ENCODE results near the gene NUP214. TPM values are rescaled to one million over a fixed set of nuclear protein-coding genes. Genes with fewer than 3 reads are reported as not detected.

NUP214 gene
- total and polyA plus RNA-seq, 8 donors = 43.8 to 58.4 (median 47.4) TPM

DNA sequence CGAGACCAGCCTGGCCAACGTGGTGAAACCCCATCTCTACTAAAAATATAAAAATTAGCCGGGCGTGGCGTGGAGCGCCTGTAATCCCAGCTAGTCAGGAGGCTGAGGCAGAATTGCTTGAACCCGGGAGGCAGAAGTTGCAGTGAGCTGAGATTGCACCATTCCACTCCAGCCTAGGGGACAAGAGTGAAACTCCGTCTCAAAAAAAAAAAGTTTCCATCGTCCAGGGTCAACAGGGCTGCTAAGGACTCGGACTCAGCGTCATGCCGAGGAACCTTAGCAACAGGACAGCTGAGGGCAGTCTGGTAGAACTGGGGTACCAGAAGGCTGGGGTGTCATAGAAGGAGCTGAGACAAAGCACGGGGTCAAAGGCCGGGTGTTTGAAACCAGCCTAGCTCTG lies 129.2 kb downstream of the NUP214 start:
- Histone ChIP-seq H3K36me3 (peaks cover 0 to 12% of the 10 kb centered on the region in 2 donors), H3K27ac (peak overlapping the region; percentile 44 to 97), H3K9me3 (no peaks in the 10 kb centered on the region), H3K4me3 (no peak overlapping the region), H3K4me1 (peaks cover 0 to 72% of the 10 kb centered on the region in 2 donors), H3K27me3 (no peaks in the 10 kb centered on the region)
- TF ChIP-seq, protein P1, sequence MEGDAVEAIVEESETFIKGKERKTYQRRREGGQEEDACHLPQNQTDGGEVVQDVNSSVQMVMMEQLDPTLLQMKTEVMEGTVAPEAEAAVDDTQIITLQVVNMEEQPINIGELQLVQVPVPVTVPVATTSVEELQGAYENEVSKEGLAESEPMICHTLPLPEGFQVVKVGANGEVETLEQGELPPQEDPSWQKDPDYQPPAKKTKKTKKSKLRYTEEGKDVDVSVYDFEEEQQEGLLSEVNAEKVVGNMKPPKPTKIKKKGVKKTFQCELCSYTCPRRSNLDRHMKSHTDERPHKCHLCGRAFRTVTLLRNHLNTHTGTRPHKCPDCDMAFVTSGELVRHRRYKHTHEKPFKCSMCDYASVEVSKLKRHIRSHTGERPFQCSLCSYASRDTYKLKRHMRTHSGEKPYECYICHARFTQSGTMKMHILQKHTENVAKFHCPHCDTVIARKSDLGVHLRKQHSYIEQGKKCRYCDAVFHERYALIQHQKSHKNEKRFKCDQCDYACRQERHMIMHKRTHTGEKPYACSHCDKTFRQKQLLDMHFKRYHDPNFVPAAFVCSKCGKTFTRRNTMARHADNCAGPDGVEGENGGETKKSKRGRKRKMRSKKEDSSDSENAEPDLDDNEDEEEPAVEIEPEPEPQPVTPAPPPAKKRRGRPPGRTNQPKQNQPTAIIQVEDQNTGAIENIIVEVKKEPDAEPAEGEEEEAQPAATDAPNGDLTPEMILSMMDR (IDR thresholded peaks at IDR 0.05) = no peak
- DNase-seq (peak in 1 of 4 donors; percentile 18), ATAC-seq (no peak)
- intact Hi-C loops (cut with DNase I) = no loop called here

DNA sequence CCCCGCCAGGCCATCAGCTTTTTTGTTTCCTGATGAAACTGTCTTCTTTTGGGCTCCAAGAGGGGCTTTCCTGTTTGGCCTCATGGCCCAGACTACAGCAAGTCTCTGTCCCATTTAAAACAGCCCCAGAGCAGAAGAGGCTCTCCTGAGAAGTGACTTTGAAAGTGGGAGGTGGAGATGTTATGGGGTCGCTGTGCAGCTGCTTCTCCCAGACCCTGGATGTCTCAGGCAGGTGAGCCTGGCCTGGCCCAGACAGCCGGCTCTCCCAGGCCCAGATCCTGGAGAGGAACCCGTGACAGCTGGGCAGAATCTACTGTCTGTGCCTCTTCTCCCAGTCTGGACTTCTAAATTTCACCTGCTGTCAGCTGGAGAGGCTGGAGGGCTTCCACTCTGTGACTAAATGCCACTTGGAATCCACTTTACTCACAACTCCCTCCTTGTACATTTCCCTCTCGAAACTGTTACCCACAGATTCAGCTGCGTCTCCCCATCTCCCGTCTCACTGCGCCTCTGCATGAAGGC lies 130.4 kb downstream of the NUP214 start:
- H3K4me1 ChIP-seq = peaks cover 0 to 72% of the 10 kb centered on the region in 2 donors
- H3K4me3 ChIP-seq = peak overlapping the region in 1 of 2 donors; percentile 30
- DNase-seq (peak in 1 of 4 donors; percentile 55), ATAC-seq (no peak)
- H3K36me3 ChIP-seq = peaks cover 0 to 23% of the 10 kb centered on the region in 2 donors
- no peaks in the 10 kb centered on the region for H3K9me3 ChIP-seq
- no peaks in the 10 kb centered on the region for H3K27me3 ChIP-seq
- TF ChIP-seq, protein P1 (IDR thresholded peaks at IDR 0.05) = no peak
- intact Hi-C loops (cut with DNase I) = no loop called here
- H3K27ac ChIP-seq = peak overlapping the region; percentile 74 to 97

DNA sequence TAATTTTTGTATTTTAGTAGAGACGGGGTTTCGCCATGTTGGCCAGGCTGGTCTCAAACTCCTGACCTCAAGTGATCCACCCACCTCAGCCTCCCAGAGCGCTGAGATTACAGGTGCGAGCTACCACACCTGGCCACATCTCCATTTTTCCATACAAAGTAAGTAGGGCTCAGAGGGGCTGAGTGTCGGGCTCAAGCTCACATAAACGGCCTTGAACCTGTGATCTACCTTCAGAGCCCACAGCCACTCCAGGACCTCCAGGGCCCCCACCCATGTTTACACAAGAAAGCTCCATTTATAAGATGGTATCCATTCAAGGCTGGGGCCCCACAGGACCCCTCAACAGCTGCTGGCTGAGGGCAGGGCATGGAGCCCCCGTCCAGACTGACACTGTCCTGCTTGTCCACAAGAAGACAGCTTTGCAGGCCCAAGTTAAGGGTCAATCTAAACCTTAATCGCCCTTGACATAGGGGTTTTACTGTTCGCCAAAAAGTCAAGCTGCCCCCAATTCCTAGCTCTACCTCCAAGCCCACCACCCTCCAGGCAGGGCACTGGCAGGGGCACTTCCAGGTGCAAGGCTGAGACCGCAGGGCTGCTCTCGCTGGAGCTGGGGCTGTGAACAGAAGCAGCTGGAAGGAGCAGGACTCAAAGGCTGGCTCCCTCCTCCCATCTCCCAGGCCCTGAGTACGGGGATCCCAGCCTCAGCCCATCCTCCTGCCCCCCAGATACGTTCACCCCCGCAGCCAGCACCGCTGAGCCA lies 132.1 kb downstream of the NUP214 start:
- TF ChIP-seq, protein P1 (IDR thresholded peaks at IDR 0.05) = no peak
- no peaks in the 10 kb centered on the region for H3K9me3 ChIP-seq
- peaks cover 0 to 38% of the 10 kb centered on the region in 2 donors for H3K36me3 ChIP-seq
- DNase-seq (peak in 1 of 4 donors; percentile 58), ATAC-seq (no peak)
- H3K4me3 ChIP-seq = no peak overlapping the region
- peaks cover 0 to 72% of the 10 kb centered on the region in 2 donors for H3K4me1 ChIP-seq
- peak overlapping the region; percentile 79 to 97 for H3K27ac ChIP-seq
- intact Hi-C loops (cut with DNase I) = no loop called here
- no peaks in the 10 kb centered on the region for H3K27me3 ChIP-seq

- peak in 1 of 4 donors; percentile 77 for DNase-seq
- intact Hi-C loops (cut with DNase I) = no loop called here
- no peak for ATAC-seq
- Histone ChIP-seq H3K36me3 (peaks cover 0 to 40% of the 10 kb centered on the region in 2 donors), H3K27me3 (no peaks in the 10 kb centered on the region), H3K9me3 (no peaks in the 10 kb centered on the region), H3K27ac (peak overlapping the region in 1 of 2 donors; percentile 97), H3K4me1 (peaks cover 0 to 72% of the 10 kb centered on the region in 2 donors), H3K4me3 (no peak overlapping the region)
- TF ChIP-seq, protein P1 (IDR thresholded peaks at IDR 0.05) = no peak
Observed at GRCh38 chr9:131258186-131258585, 132.8 kb downstream of the NUP214 start.

DNA sequence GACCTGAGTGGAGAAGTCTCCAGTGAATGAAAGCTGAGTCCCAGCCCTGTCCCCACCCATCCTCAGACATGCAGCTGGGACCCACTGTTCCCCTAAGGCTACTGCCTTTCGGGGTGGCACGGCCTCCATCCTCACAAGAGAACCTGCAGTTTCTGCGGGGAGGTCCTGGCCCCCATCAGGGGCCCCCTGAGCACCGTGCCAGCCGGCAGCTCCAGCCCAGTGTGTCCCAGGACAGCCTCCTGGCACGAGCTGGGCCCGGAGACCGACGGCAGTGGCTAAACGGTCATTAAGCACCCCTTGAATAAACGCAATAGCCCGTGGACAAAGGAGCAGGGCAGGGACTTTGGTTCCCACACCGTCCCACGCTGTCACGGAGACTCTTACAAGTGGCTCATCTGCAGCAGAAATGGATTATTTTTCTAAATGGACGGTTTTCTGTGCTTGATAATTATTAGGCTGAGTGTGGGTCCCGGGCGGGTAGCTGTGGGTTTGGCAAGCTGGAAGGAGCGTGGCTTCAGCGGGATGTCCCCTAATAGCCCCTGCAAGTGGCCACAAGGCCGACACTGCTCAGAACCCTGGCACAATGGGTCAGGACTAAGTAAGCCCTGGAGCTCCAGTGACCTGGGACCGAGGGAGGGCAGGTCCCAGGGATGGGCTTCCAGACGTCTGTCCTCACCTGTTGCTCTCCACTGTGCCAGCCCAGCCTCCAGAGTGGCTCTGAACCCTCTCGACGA lies 133.5 kb downstream of the NUP214 start:
- intact Hi-C loops (cut with DNase I) = no loop called here

More for the DNA sequence above, 133.5 kb downstream of the NUP214 start:
- TF ChIP-seq, protein P1 (IDR thresholded peaks at IDR 0.05) = no peak
- Histone ChIP-seq H3K4me3 (no peak overlapping the region), H3K4me1 (peaks cover 0 to 72% of the 10 kb centered on the region in 2 donors), H3K27me3 (no peaks in the 10 kb centered on the region), H3K9me3 (no peaks in the 10 kb centered on the region), H3K36me3 (peaks cover 0 to 40% of the 10 kb centered on the region in 2 donors), H3K27ac (peak overlapping the region in 1 of 2 donors; percentile 97)
- ATAC-seq (no peak), DNase-seq (peak in 1 of 4 donors; percentile 66)
